Measurements from ENCODE around the gene MFN2.
"Not testable (repeated sequence)": the region's sequence is repeated elsewhere in the genome, so short reads cannot be mapped to it uniquely, and the experiment has no call there.

The MFN2 gene

DNA sequence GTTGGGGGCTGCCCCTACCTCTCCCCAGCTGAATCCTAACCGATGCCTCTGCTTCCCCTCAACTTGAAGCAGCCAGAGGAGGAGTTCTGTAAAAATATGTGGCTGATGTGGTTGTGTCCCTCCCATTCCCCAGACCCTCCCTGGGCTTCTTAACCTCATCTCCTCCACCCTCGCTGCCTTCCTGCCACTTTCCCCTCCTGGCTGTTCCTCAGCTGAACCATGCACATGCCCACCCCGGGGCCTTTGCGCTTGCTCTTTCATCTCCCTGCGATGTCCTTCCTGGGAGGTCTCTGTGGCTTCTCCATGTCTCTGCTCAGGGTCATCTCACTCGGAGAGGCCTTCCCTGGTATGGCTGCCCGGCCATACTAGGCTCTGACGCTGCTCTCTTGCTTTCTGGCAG, 48.0 kb downstream of the MFN2 start:
- H2AFZ ChIP-seq (ENCODE audit: low read depth, low read length) = no peak overlapping the region
- H3K4me3 ChIP-seq (ENCODE audit: low read length) = no peak overlapping the region
- peaks cover 45% of the 10 kb centered on the region for H3K36me3 ChIP-seq (ENCODE audit: insufficient read depth, low read length)
- no peaks in the 10 kb centered on the region for H3K4me1 ChIP-seq (ENCODE audit: insufficient read depth, low read length)
- H3K27me3 ChIP-seq (ENCODE audit: insufficient read depth, low read length) = no peaks in the 10 kb centered on the region
- no peaks in the 10 kb centered on the region for H3K9me3 ChIP-seq (ENCODE audit: low read length)

DNA sequence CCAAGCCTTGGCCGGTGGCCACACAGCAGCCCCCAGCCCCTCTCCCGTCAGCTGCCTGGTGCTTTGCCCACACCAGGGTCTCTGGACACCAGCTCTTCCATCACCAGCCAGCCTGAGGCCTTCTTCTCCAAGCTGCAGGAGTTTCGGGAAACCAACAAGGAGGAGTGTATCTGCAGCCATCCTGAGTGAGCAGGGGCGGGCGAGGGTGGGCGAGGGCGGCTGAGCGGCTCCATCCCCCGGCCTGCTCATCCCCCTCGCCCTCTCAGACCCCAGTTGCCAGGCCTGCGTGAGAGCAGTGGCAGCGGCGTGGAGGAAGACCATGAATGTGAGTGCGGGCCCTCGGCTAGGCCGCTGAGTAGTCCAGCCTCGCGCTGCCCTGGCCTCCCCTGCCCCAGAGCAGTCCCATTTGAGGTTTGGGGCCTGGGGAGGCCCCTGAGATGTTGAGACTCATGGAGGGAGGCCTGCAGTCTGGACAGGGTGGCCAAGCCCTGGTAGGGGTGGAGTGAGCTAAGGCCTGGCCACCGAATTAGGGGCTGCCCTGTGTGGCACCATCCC, 48.8 kb downstream of the MFN2 start:
- no peak overlapping the region for H3K4me3 ChIP-seq (ENCODE audit: low read length)
- H3K36me3 ChIP-seq (ENCODE audit: insufficient read depth, low read length) = peaks cover 42% of the 10 kb centered on the region
- H3K4me1 ChIP-seq (ENCODE audit: insufficient read depth, low read length) = no peaks in the 10 kb centered on the region
- H3K9me3 ChIP-seq (ENCODE audit: low read length) = no peaks in the 10 kb centered on the region
- H2AFZ ChIP-seq (ENCODE audit: low read depth, low read length) = no peak overlapping the region
- no peaks in the 10 kb centered on the region for H3K27me3 ChIP-seq (ENCODE audit: insufficient read depth, low read length)

DNA sequence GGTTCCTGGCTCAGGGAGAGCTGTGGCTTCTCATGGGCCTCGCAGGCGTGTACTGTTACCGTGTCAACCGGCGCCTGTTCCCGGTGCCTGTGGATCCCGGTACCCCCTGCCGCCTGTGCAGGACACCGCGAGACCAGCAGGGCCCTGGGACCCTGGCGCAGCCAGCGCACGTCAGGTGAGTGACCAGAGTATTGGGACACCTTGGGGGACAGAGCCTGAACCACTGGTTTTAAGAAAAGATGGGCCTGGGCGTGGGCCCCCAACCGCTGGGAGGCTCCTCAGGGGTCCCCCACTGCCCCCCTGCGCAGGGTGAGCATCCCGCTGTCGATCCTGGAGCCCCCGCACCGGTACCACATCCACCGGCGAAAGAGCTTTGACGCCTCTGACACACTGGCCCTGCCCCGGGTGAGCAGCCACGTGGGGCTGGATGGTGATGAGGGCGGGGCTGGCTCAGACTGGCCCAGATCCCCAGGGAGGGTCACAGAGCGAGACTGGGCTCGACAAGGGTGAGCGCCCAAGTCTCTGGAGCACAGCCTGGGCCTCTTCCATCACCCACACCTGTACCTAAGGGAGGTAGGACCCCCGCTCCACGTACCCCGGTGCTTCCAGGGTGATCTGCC, 49.6 kb downstream of the MFN2 start:
- Histone ChIP-seq H3K27me3 (ENCODE audit: insufficient read depth, low read length) (no peaks in the 10 kb centered on the region), H3K9me3 (ENCODE audit: low read length) (no peaks in the 10 kb centered on the region), H3K4me1 (ENCODE audit: insufficient read depth, low read length) (no peaks in the 10 kb centered on the region), H3K4me3 (ENCODE audit: low read length) (no peak overlapping the region), H2AFZ (ENCODE audit: low read depth, low read length) (no peak overlapping the region), H3K36me3 (ENCODE audit: insufficient read depth, low read length) (peaks cover 39% of the 10 kb centered on the region)

DNA sequence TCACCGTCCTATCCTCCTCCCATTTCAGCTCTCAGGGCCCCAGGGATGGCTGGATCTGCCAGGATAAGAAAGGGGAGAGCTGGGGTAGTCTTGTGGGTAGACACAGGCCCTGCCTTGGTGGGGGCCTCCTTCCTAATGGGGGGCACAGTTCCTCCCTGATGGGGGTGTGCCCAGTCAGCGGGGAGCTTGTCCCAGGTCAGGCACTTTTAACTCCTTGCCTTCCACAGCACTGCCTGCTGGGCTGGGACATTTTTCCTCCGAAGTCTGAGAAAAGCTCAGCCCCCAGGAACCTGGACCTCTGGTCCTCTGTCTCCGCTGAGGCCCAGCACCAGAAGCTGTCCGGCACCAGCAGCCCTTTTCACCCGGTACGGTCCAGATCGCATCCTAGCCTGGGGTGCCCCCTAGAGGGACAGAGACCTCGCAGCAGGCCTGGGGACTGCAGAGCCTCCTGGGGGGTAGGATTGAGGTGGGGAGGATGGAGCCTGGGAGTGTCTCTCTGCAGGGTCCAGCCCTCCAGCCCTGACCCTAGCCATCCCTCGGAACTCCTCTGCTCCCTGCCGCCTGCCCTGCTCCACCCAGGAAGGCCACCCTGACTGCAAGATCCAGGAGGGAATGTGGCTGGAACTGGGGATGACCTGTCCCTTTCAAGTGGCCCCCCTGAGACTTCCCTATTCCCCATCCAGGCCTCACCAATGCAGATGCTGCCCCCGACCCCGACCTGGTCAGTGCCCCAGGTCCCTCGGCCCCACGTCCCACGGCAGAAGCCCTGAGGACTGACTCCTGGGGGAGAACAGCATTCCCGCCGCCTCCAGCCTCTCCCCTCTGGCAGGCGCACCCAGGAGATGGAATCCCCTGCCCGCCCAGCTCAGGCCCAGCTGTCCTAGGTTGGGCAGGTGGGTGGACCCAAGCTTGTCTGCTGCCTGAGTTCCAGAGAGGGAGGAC, 51.1 kb downstream of the MFN2 start:
- Histone ChIP-seq H2AFZ (ENCODE audit: low read depth, low read length) (no peak overlapping the region), H3K4me1 (ENCODE audit: insufficient read depth, low read length) (no peaks in the 10 kb centered on the region), H3K27me3 (ENCODE audit: insufficient read depth, low read length) (no peaks in the 10 kb centered on the region), H3K4me3 (ENCODE audit: low read length) (no peak overlapping the region), H3K36me3 (ENCODE audit: insufficient read depth, low read length) (peaks cover 31% of the 10 kb centered on the region), H3K9me3 (ENCODE audit: low read length) (no peaks in the 10 kb centered on the region)

DNA sequence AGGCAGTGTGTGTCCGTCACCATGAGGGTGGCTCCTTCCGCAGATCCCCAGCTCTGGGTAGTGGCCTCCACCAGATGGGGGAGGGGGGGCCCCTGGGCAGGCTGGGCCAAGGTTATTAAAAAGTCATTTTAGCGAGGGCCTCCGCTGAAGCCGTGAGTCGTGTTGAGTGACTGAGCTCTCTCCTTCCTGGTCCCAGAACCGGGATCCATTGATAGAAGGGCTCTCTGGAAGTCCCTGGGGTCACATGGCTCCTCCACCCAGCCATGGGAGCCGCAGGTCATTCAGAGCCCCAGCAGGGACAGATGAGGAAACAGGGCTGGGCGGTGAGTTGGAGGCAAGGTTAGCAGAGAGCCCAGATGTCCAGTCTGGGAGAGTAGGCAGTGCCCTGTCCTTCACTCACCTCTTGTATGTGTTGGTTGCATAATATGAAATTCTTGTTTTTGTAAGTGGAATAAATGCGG, 51.9 kb downstream of the MFN2 start:
- Histone ChIP-seq H2AFZ (ENCODE audit: low read depth, low read length) (no peak overlapping the region), H3K4me3 (ENCODE audit: low read length) (no peak overlapping the region), H3K4me1 (ENCODE audit: insufficient read depth, low read length) (no peaks in the 10 kb centered on the region), H3K9me3 (ENCODE audit: low read length) (no peaks in the 10 kb centered on the region), H3K36me3 (ENCODE audit: insufficient read depth, low read length) (peaks cover 28% of the 10 kb centered on the region), H3K27me3 (ENCODE audit: insufficient read depth, low read length) (no peaks in the 10 kb centered on the region)

DNA sequence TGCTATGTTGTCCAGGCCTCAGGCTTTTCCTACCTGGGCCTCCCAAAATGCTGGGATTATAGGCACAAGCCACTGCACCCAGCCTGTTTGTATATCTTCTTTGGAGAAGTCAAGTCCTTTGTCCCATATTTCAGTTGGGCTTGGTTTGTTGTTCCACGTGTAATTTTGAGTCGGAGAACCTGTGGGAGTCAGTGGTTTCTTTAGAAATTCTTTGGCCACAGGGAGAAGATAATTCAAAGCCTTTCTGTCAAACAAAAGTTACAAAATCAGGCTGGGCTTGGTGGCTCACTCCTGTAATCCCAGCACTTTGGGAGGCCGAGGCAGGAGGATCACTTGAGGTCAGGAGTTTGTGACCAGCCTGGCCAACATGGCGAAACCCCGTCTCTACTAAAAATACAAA, 53.2 kb downstream of the MFN2 start:
- not testable (repeated sequence) for H3K4me1 ChIP-seq (ENCODE audit: insufficient read depth, low read length); H3K4me3 ChIP-seq (ENCODE audit: low read length); H2AFZ ChIP-seq (ENCODE audit: low read depth, low read length); H3K27me3 ChIP-seq (ENCODE audit: insufficient read depth, low read length); H3K9me3 ChIP-seq (ENCODE audit: low read length)
- peaks cover 22% of the 10 kb centered on the region for H3K36me3 ChIP-seq (ENCODE audit: insufficient read depth, low read length)

DNA sequence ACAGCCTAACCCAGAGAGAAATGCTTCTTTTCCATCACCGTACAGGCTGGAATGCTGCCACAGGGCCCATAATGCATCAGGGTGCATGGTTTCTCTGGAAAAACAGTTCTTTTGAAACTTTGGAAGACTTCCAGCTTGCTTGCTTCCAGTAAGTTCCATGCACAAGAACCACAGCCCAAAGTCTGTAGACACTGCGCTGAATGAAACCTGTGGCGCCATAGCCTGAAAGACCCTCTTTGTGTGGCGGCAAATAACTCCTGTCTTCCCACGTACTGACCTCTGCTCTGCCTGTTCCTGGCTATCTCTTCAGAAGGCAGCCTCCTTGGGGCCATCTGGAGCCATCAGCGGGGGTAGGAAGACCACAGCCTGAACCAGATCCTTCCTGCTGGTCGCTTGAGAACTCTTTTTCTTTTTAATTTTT, 54.1 kb downstream of the MFN2 start:
- H3K36me3 ChIP-seq (ENCODE audit: insufficient read depth, low read length) = peaks cover 13% of the 10 kb centered on the region
- H3K27me3 ChIP-seq (ENCODE audit: insufficient read depth, low read length) = no peaks in the 10 kb centered on the region
- no peak overlapping the region for H3K4me3 ChIP-seq (ENCODE audit: low read length)
- no peaks in the 10 kb centered on the region for H3K9me3 ChIP-seq (ENCODE audit: low read length)
- no peak overlapping the region for H2AFZ ChIP-seq (ENCODE audit: low read depth, low read length)
- H3K4me1 ChIP-seq (ENCODE audit: insufficient read depth, low read length) = peaks cover 3% of the 10 kb centered on the region

DNA sequence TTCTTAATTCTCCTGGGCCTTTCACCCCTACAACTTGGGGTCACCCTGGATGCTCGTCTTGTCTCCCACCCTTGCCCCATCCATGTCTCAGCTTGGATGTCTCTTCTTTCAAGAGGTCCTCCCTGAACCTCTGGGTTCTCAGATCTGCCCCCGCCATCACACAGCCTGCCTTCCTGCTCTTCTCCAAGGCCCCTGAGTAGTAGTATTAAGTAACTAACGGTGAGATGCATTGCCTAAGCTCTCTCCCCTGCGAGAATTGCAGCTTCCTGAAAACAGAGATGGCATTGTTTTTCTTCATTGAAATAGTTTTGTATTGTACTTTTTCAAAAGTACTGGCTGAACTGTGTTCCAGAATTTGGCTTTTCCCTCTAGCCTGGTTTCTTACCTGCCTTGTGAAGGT, 55.1 kb downstream of the MFN2 start:
- peaks cover 4% of the 10 kb centered on the region for H3K4me1 ChIP-seq (ENCODE audit: insufficient read depth, low read length)
- no peaks in the 10 kb centered on the region for H3K9me3 ChIP-seq (ENCODE audit: low read length)
- H3K27me3 ChIP-seq (ENCODE audit: insufficient read depth, low read length) = no peaks in the 10 kb centered on the region
- no peak overlapping the region for H3K4me3 ChIP-seq (ENCODE audit: low read length)
- H2AFZ ChIP-seq (ENCODE audit: low read depth, low read length) = no peak overlapping the region
- H3K36me3 ChIP-seq (ENCODE audit: insufficient read depth, low read length) = peaks cover 4% of the 10 kb centered on the region

DNA sequence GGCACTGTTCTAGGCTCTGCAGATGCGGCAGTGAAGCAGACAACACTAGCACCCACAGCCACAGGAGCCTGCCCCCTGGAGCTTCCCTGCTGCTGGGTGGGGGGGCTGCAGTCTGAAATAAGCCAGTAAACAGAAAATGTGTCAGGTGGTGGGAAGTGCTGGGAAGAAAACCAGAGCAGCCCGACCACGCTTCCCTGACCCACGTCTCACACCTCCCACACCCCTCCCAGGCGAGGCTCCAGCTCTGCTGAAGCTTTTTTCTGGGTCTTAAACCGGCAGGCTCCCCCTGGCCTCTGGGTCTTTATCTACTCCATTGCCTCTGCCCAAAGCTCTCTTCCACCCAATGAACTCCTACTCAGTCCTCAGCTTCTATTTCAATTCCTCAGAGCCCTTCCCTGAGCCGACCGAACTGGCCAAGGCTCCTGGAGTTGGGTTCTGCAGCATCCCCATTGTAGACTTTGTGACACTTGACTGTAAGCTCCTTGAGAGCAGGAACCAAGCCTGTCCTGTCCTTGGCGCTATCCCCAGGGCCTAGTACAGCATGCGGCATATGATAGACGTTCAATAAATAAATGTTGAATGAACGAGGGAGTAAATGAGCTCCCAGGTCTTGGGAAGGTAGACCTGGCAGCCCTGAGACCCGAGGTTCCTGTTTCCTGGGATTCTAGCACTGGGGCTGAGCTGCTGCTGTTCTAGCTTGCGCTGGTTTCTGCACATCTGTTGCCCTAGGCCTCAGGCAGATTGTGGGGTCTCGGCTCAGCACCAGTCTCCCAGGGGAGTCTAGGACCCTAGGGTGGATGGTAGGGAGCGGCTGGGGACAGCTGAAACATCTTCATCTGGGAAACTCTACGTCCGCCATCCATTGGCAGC, 57.5 kb downstream of the MFN2 start:
- no peaks in the 10 kb centered on the region for H3K9me3 ChIP-seq (ENCODE audit: low read length)
- H3K4me3 ChIP-seq (ENCODE audit: low read length) = no peak overlapping the region
- H3K4me1 ChIP-seq (ENCODE audit: insufficient read depth, low read length) = peaks cover 9% of the 10 kb centered on the region
- no peak overlapping the region for H2AFZ ChIP-seq (ENCODE audit: low read depth, low read length)
- no peaks in the 10 kb centered on the region for H3K36me3 ChIP-seq (ENCODE audit: insufficient read depth, low read length)
- H3K27me3 ChIP-seq (ENCODE audit: insufficient read depth, low read length) = no peaks in the 10 kb centered on the region

DNA sequence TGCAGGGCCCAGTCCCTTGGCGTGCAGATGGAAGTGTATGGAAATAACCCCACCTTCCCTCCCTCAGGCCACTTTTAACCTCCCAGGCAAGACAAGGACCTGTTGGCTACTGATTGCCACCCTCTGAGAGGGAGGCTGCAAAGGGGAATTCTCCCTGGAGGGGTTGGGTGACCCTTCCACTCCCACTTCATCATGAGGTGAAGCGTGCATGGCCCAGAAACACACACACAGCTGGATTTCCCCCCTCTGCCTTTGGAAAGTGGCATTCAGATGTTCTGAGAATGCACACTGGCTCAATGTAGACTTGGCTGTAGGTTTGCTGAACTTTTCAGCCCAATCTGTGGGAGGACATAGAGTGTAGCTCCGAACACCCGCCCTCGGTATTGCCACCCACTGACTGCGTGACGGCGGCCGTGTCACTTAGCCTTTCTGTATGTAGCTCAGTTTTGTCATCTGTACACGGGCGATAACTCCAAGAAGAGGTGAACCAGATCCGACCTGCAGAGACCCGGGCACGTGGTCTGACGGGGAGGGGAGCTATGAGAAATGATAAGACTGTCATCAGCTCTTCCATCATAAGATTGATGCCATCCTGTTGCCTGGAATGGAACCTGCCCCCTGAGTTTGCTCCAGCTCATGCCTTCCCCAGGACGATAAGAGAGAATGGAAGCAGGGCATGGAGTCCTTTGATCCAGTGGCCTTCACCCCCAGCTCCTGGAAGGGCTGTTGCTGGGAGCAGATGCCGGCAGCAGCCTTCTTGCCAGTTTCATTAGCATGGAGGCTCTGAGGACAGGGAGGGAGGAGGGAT, 58.3 kb downstream of the MFN2 start:
- no peak overlapping the region for H3K4me3 ChIP-seq (ENCODE audit: low read length)
- no peak overlapping the region for H2AFZ ChIP-seq (ENCODE audit: low read depth, low read length)
- peaks cover 9% of the 10 kb centered on the region for H3K4me1 ChIP-seq (ENCODE audit: insufficient read depth, low read length)
- no peaks in the 10 kb centered on the region for H3K36me3 ChIP-seq (ENCODE audit: insufficient read depth, low read length)
- no peaks in the 10 kb centered on the region for H3K9me3 ChIP-seq (ENCODE audit: low read length)
- H3K27me3 ChIP-seq (ENCODE audit: insufficient read depth, low read length) = no peaks in the 10 kb centered on the region

DNA sequence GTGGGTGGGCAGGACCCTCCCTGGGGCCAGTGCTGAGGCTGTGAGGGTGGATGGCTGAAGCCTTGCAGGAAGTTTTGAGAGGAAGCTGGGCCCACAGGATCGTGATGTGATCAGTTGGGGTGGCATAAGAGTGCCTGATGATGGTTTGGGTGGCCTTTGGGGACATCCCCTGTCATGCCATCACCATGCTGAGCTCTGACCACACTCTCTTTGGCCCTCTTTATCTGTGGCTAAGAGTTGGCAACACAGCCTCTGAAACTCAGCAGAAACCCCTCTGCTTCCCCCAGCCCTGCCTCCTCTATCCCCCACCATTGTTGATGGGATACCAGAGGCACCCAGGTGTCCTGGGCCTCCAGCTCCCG, 58.9 kb downstream of the MFN2 start:
- peaks cover 9% of the 10 kb centered on the region for H3K4me1 ChIP-seq (ENCODE audit: insufficient read depth, low read length)

DNA sequence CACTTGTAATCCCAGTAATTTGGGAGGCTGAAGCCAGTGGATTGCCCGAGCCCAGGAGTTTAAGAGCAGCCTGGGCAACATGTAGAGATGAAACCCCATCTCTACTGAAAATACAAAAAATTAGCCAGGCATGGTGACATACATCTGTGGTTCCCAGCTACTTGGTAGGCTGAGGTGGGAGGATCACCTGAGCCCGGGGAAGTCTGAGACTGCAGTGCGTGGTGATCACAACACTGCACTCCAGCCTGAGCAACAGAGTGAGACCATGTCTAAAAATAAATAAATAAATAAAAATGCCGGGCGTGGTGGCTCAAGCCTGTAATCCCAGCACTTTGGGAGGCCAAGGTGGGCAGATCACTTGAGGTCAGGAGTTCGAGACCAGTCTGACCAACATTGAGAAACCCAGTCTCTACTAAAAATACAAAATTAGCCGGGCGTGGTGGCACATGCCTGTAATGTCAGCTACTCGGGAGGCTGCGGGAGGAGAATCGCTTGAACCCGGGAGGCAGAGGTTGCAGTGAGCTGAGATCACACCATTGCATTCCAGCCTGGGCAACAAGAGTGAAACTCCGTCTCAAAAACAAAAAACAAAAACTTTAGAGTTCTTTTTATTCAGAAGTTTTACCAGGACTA, 59.7 kb downstream of the MFN2 start:
- not testable (repeated sequence) for H3K27me3 ChIP-seq (ENCODE audit: insufficient read depth, low read length); H3K4me1 ChIP-seq (ENCODE audit: insufficient read depth, low read length); H3K9me3 ChIP-seq (ENCODE audit: low read length); H3K36me3 ChIP-seq (ENCODE audit: insufficient read depth, low read length); H3K4me3 ChIP-seq (ENCODE audit: low read length); H2AFZ ChIP-seq (ENCODE audit: low read depth, low read length)

More for the DNA sequence above, 58.9 kb downstream of the MFN2 start:
- Histone ChIP-seq H3K4me3 (ENCODE audit: low read length) (no peak overlapping the region), H3K36me3 (ENCODE audit: insufficient read depth, low read length) (no peaks in the 10 kb centered on the region), H2AFZ (ENCODE audit: low read depth, low read length) (no peak overlapping the region), H3K27me3 (ENCODE audit: insufficient read depth, low read length) (no peaks in the 10 kb centered on the region), H3K9me3 (ENCODE audit: low read length) (no peaks in the 10 kb centered on the region)

Data from neuron (in vitro differentiated cells).